OCI-M2 (cell line): ENCODE results near the gene ABCG1.

Experiments used
- DNase-seq: peaks from one replicate; lab custom pipeline; 2025; ENCODE audit not compliant: unreplicated experiment; lab: John Stamatoyannopoulos, UW

Gene ABCG1

GRCh38 chr21:42317826-42318746, 99.1 kb downstream of the ABCG1 start:
- no peak for DNase-seq

GRCh38 chr21:42319376-42319775, 100.4 kb downstream of the ABCG1 start:
- DNase-seq = no peak

DNA sequence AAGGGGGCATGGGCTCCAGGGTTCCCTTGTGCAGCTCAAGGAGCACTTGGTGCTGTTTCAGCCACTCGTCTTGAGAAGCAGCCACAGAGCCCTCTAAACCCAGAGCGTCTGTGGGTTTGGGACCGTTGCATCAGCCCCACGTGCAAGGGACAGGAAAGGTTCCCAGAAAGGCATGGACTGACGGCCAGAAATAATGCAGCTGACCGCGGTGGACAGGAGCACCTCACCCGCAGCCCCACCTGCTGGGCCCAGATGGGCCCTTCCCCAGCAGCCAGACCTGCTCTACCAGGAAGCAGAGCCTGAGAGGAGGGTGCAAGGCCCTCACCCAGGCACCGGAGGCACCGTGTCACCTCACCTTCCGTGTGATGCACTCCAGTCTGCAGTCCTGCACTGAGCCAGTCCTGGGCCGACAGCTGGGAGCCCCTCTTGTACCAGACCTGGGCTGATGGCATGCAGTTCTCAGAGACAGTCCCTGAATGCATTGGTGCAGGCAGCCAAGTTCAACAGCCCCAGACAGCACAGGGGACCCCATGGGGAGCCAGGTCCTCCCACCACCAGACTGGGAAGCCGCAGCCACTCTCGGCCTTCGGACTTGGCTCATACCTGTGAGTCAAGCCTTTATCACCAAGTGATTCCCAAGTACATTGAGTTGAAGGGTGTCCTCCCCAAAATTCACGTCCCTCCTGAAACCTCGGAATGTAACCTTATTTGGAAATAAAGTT, 101.1 kb downstream of the ABCG1 start:
- no peak for DNase-seq

- no peak for DNase-seq
These were observed 101.9 kb downstream of the ABCG1 start for GRCh38 chr21:42320791-42321190.

- no peak for DNase-seq
These were observed 102.3 kb downstream of the ABCG1 start for GRCh38 chr21:42321231-42321630.

GRCh38 chr21:42321845-42322244, 102.9 kb downstream of the ABCG1 start:
- DNase-seq = no peak

DNA sequence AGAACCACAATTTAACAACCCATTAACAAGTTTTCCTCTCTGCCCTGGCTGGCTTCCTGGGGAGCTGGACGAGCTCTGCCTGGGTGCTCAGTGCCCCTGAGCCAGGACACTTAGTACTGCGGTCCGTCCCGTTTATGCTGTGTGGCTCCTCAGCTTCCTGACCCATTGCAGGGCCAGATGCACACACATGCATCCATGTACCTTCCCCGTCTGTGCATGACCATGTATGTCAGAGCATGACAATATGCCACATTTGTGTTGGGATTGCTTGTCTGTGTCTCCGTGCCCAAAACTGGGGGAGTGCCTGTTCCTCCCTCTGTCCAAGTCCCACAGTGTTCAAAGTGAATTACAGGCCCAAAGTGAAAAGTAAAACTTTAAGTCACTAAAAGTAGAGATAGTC, 106.0 kb downstream of the ABCG1 start:
- no peak for DNase-seq

GRCh38 chr21:42330380-42331371, 111.7 kb downstream of the ABCG1 start:
- DNase-seq = no peak

- DNase-seq = no peak
These were observed 112.7 kb downstream of the ABCG1 start for GRCh38 chr21:42331660-42332059.

- no peak for DNase-seq
These were observed 113.8 kb downstream of the ABCG1 start for GRCh38 chr21:42332557-42333317.

DNA sequence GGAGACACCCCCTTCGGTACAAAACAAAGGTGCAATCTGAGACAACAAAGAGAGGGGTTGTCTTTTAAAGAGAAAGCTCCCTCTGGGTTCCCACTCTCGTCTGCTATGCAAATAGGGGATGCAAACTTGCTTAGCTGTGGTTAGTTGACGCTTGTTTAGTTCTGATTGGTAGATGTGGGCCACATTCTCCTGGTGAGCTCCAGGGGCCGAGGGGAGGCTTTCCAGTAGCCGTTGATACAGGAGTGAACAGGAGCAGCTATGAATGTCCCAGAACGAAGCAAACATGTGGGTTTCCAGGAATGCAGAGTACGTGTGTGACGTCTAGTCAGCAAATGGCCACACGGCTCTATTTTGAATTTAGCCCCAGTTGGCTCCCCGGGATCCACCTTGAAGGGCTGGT, 117.1 kb downstream of the ABCG1 start:
- DNase-seq = no peak

DNA sequence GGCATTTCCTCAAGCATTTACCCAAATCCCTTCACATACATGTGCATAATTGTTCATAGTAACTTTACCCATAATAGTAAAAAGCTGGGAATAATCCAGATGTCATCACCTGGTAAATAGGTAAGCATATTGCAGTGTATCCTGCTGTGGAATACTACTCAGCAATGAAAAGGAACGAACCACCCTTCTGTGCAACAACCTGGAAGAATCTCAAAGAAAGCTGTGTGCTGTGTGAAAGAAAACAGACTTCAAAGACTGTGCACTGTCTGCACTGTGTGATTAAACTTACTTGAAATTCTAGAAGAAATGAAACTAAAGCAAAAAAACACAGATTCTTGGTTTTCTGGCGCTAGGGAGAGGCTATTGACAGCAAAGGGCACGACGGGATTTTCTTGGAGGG, 118.3 kb downstream of the ABCG1 start:
- no peak for DNase-seq

- no peak for DNase-seq
These were observed 119.1 kb downstream of the ABCG1 start for GRCh38 chr21:42337830-42338728.

- DNase-seq = no peak
These were observed 120.1 kb downstream of the ABCG1 start for GRCh38 chr21:42338729-42339715.

GRCh38 chr21:42340187-42341050, 121.5 kb downstream of the ABCG1 start:
- DNase-seq = no peak

DNA sequence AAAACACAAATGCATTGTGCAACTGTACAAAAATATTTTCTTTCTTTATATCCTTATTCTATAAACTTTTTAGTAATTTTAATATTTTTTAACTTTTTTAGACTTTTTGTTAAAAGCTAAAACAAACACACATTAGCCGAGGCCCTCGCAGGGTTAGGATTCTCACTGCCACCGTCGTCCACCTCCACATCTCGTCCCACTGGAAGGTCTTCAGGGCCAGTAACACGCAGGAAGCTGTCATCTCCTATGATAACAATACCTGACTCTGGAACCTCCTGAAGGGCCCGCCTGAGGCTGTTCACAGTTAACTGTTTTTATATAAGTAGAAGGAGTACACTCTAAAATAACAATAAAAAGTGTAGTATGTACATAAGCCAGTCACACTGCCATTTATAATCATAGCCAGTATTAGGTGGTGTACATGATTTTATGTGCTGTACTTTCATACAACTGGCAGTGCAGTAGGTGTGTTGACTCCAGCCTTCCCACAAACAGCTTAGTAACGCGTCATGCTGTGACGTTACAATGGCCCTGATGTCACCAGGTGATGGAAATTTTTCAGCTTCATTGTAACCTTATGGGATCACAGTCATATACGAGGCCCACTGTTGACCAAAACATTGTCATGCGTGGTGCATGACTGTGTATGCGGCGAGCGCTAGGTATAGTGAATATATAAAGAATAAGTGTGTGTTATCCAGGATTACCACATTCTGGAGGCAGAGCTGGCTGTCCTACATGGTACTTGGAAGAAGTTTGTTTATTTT, 123.0 kb downstream of the ABCG1 start:
- no peak for DNase-seq
